TTC549 (cell line): ENCODE results near the gene ELMO1.

Experiments
- FAIRE-seq: peaks from 2 replicates; lab custom pipeline; 2012; peaks lifted over from hg19 to GRCh38; lab: Jason Lieb, UNC

ELMO1 gene

GRCh38 chr7:37368540-37368939, 80.1 kb downstream of the ELMO1 start:
- no peak for FAIRE-seq

GRCh38 chr7:37367010-37367409, 81.7 kb downstream of the ELMO1 start:
- FAIRE-seq, result no peak

- FAIRE-seq, result no peak
Observed at GRCh38 chr7:37366445-37366844, 82.2 kb downstream of the ELMO1 start.

- no peak for FAIRE-seq
Observed at GRCh38 chr7:37365405-37365804, 83.3 kb downstream of the ELMO1 start.

- no peak for FAIRE-seq
Observed at GRCh38 chr7:37364856-37365255, 83.8 kb downstream of the ELMO1 start.

GRCh38 chr7:37363536-37364491, 84.8 kb downstream of the ELMO1 start:
- FAIRE-seq, result no peak

GRCh38 chr7:37362802-37363201, 85.9 kb downstream of the ELMO1 start:
- no peak for FAIRE-seq

GRCh38 chr7:37360484-37360883, 88.2 kb downstream of the ELMO1 start:
- no peak for FAIRE-seq

GRCh38 chr7:37359662-37360444, 88.8 kb downstream of the ELMO1 start:
- FAIRE-seq, result no peak

- FAIRE-seq, result no peak
Observed at GRCh38 chr7:37359180-37359579, 89.5 kb downstream of the ELMO1 start.

- no peak for FAIRE-seq
Observed at GRCh38 chr7:37357637-37357996, 91.0 kb downstream of the ELMO1 start.

- FAIRE-seq, result no peak
Observed at GRCh38 chr7:37356911-37357636, 91.6 kb downstream of the ELMO1 start.

- no peak for FAIRE-seq
Observed at GRCh38 chr7:37354656-37355131, 94.0 kb downstream of the ELMO1 start.

- FAIRE-seq, result no peak
Observed at GRCh38 chr7:37353949-37354655, 94.6 kb downstream of the ELMO1 start.

- FAIRE-seq, result no peak
Observed at GRCh38 chr7:37352974-37353948, 95.4 kb downstream of the ELMO1 start.

GRCh38 chr7:37352251-37352880, 96.3 kb downstream of the ELMO1 start:
- FAIRE-seq, result no peak

- FAIRE-seq, result no peak
Observed at GRCh38 chr7:37351716-37352115, 96.9 kb downstream of the ELMO1 start.

GRCh38 chr7:37349979-37350590, 98.6 kb downstream of the ELMO1 start:
- no peak for FAIRE-seq

GRCh38 chr7:37348982-37349381, 99.7 kb downstream of the ELMO1 start:
- FAIRE-seq, result no peak

GRCh38 chr7:37346761-37347160, 101.9 kb downstream of the ELMO1 start:
- FAIRE-seq, result no peak
